Measurements from ENCODE around the gene ADCY3. TPM values are rescaled to one million over a fixed set of nuclear protein-coding genes. Genes with fewer than 3 reads are reported as not detected.

ADCY3 gene
- total RNA-seq (2021; fragmentation: NEBNext Ultra II Directional; extraction: Animal tissue kit (Norgen Biotek cat#: 25700)): 10 to 100 TPM; 54.4 to 80.7 (median 72.0) TPM
- long read RNA-seq, full-length matches to known transcripts: 1 of 14 reads
- long read RNA-seq, partial matches to known transcripts: 7 of 14 reads
- long read RNA-seq, other reads (novel, unspliced or antisense): 6 of 14 reads

- TF ChIP-seq, protein P1, sequence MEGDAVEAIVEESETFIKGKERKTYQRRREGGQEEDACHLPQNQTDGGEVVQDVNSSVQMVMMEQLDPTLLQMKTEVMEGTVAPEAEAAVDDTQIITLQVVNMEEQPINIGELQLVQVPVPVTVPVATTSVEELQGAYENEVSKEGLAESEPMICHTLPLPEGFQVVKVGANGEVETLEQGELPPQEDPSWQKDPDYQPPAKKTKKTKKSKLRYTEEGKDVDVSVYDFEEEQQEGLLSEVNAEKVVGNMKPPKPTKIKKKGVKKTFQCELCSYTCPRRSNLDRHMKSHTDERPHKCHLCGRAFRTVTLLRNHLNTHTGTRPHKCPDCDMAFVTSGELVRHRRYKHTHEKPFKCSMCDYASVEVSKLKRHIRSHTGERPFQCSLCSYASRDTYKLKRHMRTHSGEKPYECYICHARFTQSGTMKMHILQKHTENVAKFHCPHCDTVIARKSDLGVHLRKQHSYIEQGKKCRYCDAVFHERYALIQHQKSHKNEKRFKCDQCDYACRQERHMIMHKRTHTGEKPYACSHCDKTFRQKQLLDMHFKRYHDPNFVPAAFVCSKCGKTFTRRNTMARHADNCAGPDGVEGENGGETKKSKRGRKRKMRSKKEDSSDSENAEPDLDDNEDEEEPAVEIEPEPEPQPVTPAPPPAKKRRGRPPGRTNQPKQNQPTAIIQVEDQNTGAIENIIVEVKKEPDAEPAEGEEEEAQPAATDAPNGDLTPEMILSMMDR (IDR thresholded peaks at IDR 0.05): no peak
- peak within 1 kb of the TSS; percentile 94 for H3K4me3 Mint-ChIP-seq
- no peaks in the 10 kb centered on the region for H3K9me3 Mint-ChIP-seq
- peaks cover 6% of the 10 kb centered on the region; the same call in 1 of the 2 replicates for H3K36me3 Mint-ChIP-seq (ENCODE audit: low read depth)
- no peaks in the 10 kb centered on the region; the same call in none of the 2 replicates for H3K27me3 Mint-ChIP-seq (ENCODE audit: insufficient read depth)
- peaks cover 42% of the 10 kb centered on the region for H3K4me1 Mint-ChIP-seq (ENCODE audit: low read depth)
- H3K27ac Mint-ChIP-seq: peak within 1 kb of the TSS; percentile 79
- DNase-seq: no peak
Measured at GRCh38 chr2:24920098-24920808, at the start of gene ADCY3. Gene ADCY3 (minus strand): TSS chr2:24920237. CDS start chr2:24918987, 1,250 bp downstream.

DNA sequence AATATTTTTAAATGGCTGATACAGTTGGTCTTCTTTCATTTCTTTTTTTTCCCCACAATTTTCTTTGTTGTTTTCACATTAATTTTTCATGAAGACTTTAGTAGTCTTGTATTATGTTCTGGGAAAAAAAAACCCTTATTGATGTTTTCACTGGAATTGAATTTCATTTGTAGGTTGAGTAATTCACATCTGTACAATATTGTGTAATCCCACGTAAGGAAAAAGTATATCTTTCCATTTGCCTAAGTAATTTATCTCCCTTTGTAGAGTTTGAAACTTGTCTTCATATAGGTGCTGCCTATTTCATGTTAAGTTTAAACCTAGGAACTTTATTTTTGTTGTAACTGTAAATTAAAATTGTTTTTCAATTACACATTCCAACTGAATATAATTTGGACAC, 49.7 kb upstream of the ADCY3 start:
- Mint-ChIP-seq H3K4me1 (ENCODE audit: low read depth) (peaks cover 6% of the 10 kb centered on the region; the same call in 1 of the 2 replicates), H3K27ac (no peak overlapping the region), H3K4me3 (no peak overlapping the region), H3K27me3 (ENCODE audit: insufficient read depth) (peaks cover 8% of the 10 kb centered on the region), H3K9me3 (no peaks in the 10 kb centered on the region), H3K36me3 (ENCODE audit: low read depth) (peaks cover 20% of the 10 kb centered on the region)
- TF ChIP-seq, protein P1 (IDR thresholded peaks at IDR 0.05): no peak
- DNase-seq: no peak

DNA sequence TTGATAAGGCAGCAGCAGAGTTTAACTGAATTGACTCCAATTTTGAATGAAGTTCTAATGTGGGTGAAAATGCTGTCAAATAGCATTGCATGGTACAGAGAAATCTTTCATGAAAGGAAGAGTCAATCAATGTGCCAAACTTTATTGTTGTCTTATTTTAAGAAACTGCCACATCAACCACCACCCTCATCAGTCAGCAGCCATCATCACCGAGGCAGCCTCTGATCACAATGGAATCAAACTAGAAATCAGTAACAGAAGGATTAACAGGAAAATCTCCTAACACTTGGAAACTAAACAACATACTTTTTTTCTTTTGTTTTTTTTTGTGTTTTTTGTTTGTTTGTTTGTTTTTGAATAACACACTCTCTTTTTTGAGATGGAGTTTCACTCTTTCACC, 41.9 kb upstream of the ADCY3 start:
- Mint-ChIP-seq H3K4me3 (no peak overlapping the region), H3K27ac (no peak overlapping the region), H3K9me3 (no peaks in the 10 kb centered on the region), H3K36me3 (ENCODE audit: low read depth) (peaks cover 52% of the 10 kb centered on the region), H3K4me1 (ENCODE audit: low read depth) (no peaks in the 10 kb centered on the region), H3K27me3 (ENCODE audit: insufficient read depth) (no peaks in the 10 kb centered on the region)
- no peak for DNase-seq
- TF ChIP-seq, protein P1 (IDR thresholded peaks at IDR 0.05): no peak

- Mint-ChIP-seq H3K4me1 (ENCODE audit: low read depth) (no peaks in the 10 kb centered on the region), H3K36me3 (ENCODE audit: low read depth) (peaks cover 62% of the 10 kb centered on the region), H3K27me3 (ENCODE audit: insufficient read depth) (no peaks in the 10 kb centered on the region), H3K9me3 (peaks cover 9% of the 10 kb centered on the region), H3K4me3 (no peak overlapping the region), H3K27ac (no peak overlapping the region)
- no peak for DNase-seq
- TF ChIP-seq, protein P1 (IDR thresholded peaks at IDR 0.05): no peak
Measured at GRCh38 chr2:24959761-24960160, 39.7 kb upstream of the ADCY3 start.

- H3K27ac Mint-ChIP-seq: no peak overlapping the region
- TF ChIP-seq, protein P1 (IDR thresholded peaks at IDR 0.05): no peak
- peaks cover 2% of the 10 kb centered on the region; the same call in 1 of the 2 replicates for H3K27me3 Mint-ChIP-seq (ENCODE audit: insufficient read depth)
- H3K9me3 Mint-ChIP-seq: peaks cover 9% of the 10 kb centered on the region
- no peak for DNase-seq
- no peak overlapping the region for H3K4me3 Mint-ChIP-seq
- H3K4me1 Mint-ChIP-seq (ENCODE audit: low read depth): no peaks in the 10 kb centered on the region
- peaks cover 68% of the 10 kb centered on the region for H3K36me3 Mint-ChIP-seq (ENCODE audit: low read depth)
Measured at GRCh38 chr2:24958411-24958935, 38.4 kb upstream of the ADCY3 start.

Measured in HFFc6 (cell line).